ENCODE results near the gene PDE8B.

PDE8B gene

GRCh38 chr5:77389746-77390145, 179.3 kb downstream of the PDE8B start:
- Histone ChIP-seq H3K27me3 (ENCODE audit: insufficient read depth, insufficient read length) (no peaks in the 10 kb centered on the region), H3K9me3 (ENCODE audit: insufficient read depth, low read length) (no peaks in the 10 kb centered on the region), H3K4me1 (ENCODE audit: insufficient read depth, insufficient read length) (no peaks in the 10 kb centered on the region), H3K9ac (ENCODE audit: insufficient read length, low read depth) (no peak overlapping the region), H3K4me3 (ENCODE audit: insufficient read length, low read depth) (no peak overlapping the region), H3K36me3 (ENCODE audit: insufficient read depth, insufficient read length, low read length) (no peaks in the 10 kb centered on the region)
- TF ChIP-seq SUZ12 (IDR thresholded peaks at IDR 0.05; ENCODE audit: extremely low read depth, insufficient read depth, insufficient read length) (no peak), YY1 (IDR thresholded peaks at IDR 0.05; ENCODE audit: insufficient read depth, insufficient read length) (no peak), ZNF274 (IDR thresholded peaks at IDR 0.05; ENCODE audit: low read depth, low read length) (no peak)
- DNase-seq (ENCODE audit: low read depth, low spot score): no peak

- Histone ChIP-seq H3K9me3 (ENCODE audit: insufficient read depth, low read length) (no peaks in the 10 kb centered on the region), H3K4me1 (ENCODE audit: insufficient read depth, insufficient read length) (no peaks in the 10 kb centered on the region), H3K4me3 (ENCODE audit: insufficient read length, low read depth) (no peak overlapping the region), H3K9ac (ENCODE audit: insufficient read length, low read depth) (no peak overlapping the region), H3K27me3 (ENCODE audit: insufficient read depth, insufficient read length) (no peaks in the 10 kb centered on the region), H3K36me3 (ENCODE audit: insufficient read depth, insufficient read length, low read length) (no peaks in the 10 kb centered on the region)
- TF ChIP-seq SUZ12 (IDR thresholded peaks at IDR 0.05; ENCODE audit: extremely low read depth, insufficient read depth, insufficient read length) (no peak), YY1 (IDR thresholded peaks at IDR 0.05; ENCODE audit: insufficient read depth, insufficient read length) (no peak), ZNF274 (IDR thresholded peaks at IDR 0.05; ENCODE audit: low read depth, low read length) (no peak)
- no peak for DNase-seq (ENCODE audit: low read depth, low spot score)
Measured at GRCh38 chr5:77390221-77390620, 179.7 kb downstream of the PDE8B start.

- H3K4me1 ChIP-seq (ENCODE audit: insufficient read depth, insufficient read length): no peaks in the 10 kb centered on the region
- H3K9ac ChIP-seq (ENCODE audit: insufficient read length, low read depth): no peak overlapping the region
- H3K36me3 ChIP-seq (ENCODE audit: insufficient read depth, insufficient read length, low read length): no peaks in the 10 kb centered on the region
- H3K4me3 ChIP-seq (ENCODE audit: insufficient read length, low read depth): no peak overlapping the region
- no peak for DNase-seq (ENCODE audit: low read depth, low spot score)
- TF ChIP-seq ZNF274 (IDR thresholded peaks at IDR 0.05; ENCODE audit: low read depth, low read length) (no peak), YY1 (IDR thresholded peaks at IDR 0.05; ENCODE audit: insufficient read depth, insufficient read length) (no peak), SUZ12 (IDR thresholded peaks at IDR 0.05; ENCODE audit: extremely low read depth, insufficient read depth, insufficient read length) (no peak)
- H3K27me3 ChIP-seq (ENCODE audit: insufficient read depth, insufficient read length): no peaks in the 10 kb centered on the region
- no peaks in the 10 kb centered on the region for H3K9me3 ChIP-seq (ENCODE audit: insufficient read depth, low read length)
Measured at GRCh38 chr5:77390795-77391194, 180.3 kb downstream of the PDE8B start.

- H3K36me3 ChIP-seq (ENCODE audit: insufficient read depth, insufficient read length, low read length): no peaks in the 10 kb centered on the region
- TF ChIP-seq YY1 (IDR thresholded peaks at IDR 0.05; ENCODE audit: insufficient read depth, insufficient read length) (no peak), SUZ12 (IDR thresholded peaks at IDR 0.05; ENCODE audit: extremely low read depth, insufficient read depth, insufficient read length) (no peak), ZNF274 (IDR thresholded peaks at IDR 0.05; ENCODE audit: low read depth, low read length) (no peak)
Measured at GRCh38 chr5:77391240-77391765, 180.8 kb downstream of the PDE8B start.

GRCh38 chr5:77394064-77394715, 183.7 kb downstream of the PDE8B start:
- H3K27me3 ChIP-seq (ENCODE audit: insufficient read depth, insufficient read length): no peaks in the 10 kb centered on the region
- no peaks in the 10 kb centered on the region for H3K4me1 ChIP-seq (ENCODE audit: insufficient read depth, insufficient read length)
- no peak for DNase-seq (ENCODE audit: low read depth, low spot score)
- no peak for TF ChIP-seq ZNF274 (IDR thresholded peaks at IDR 0.05; ENCODE audit: low read depth, low read length)
- TF ChIP-seq YY1 (IDR thresholded peaks at IDR 0.05; ENCODE audit: insufficient read depth, insufficient read length): no peak
- TF ChIP-seq SUZ12 (IDR thresholded peaks at IDR 0.05; ENCODE audit: extremely low read depth, insufficient read depth, insufficient read length): no peak
- no peak overlapping the region for H3K4me3 ChIP-seq (ENCODE audit: insufficient read length, low read depth)
- no peak overlapping the region for H3K9ac ChIP-seq (ENCODE audit: insufficient read length, low read depth)
- no peaks in the 10 kb centered on the region for H3K36me3 ChIP-seq (ENCODE audit: insufficient read depth, insufficient read length, low read length)
- no peaks in the 10 kb centered on the region for H3K9me3 ChIP-seq (ENCODE audit: insufficient read depth, low read length)

More at GRCh38 chr5:77391240-77391765, 180.8 kb downstream of the PDE8B start:
- no peak for DNase-seq (ENCODE audit: low read depth, low spot score)
- no peak overlapping the region for H3K9ac ChIP-seq (ENCODE audit: insufficient read length, low read depth)
- H3K4me3 ChIP-seq (ENCODE audit: insufficient read length, low read depth): no peak overlapping the region
- H3K9me3 ChIP-seq (ENCODE audit: insufficient read depth, low read length): no peaks in the 10 kb centered on the region
- no peaks in the 10 kb centered on the region for H3K27me3 ChIP-seq (ENCODE audit: insufficient read depth, insufficient read length)
- no peaks in the 10 kb centered on the region for H3K4me1 ChIP-seq (ENCODE audit: insufficient read depth, insufficient read length)

GRCh38 chr5:77396017-77396416, 185.5 kb downstream of the PDE8B start:
- Histone ChIP-seq H3K9ac (ENCODE audit: insufficient read length, low read depth) (no peak overlapping the region), H3K4me3 (ENCODE audit: insufficient read length, low read depth) (no peak overlapping the region), H3K27me3 (ENCODE audit: insufficient read depth, insufficient read length) (no peaks in the 10 kb centered on the region), H3K36me3 (ENCODE audit: insufficient read depth, insufficient read length, low read length) (no peaks in the 10 kb centered on the region), H3K9me3 (ENCODE audit: insufficient read depth, low read length) (no peaks in the 10 kb centered on the region), H3K4me1 (ENCODE audit: insufficient read depth, insufficient read length) (no peaks in the 10 kb centered on the region)
- no peak for DNase-seq (ENCODE audit: low read depth, low spot score)
- TF ChIP-seq ZNF274 (IDR thresholded peaks at IDR 0.05; ENCODE audit: low read depth, low read length): no peak
- no peak for TF ChIP-seq SUZ12 (IDR thresholded peaks at IDR 0.05; ENCODE audit: extremely low read depth, insufficient read depth, insufficient read length)
- no peak for TF ChIP-seq YY1 (IDR thresholded peaks at IDR 0.05; ENCODE audit: insufficient read depth, insufficient read length)

- H3K4me1 ChIP-seq (ENCODE audit: insufficient read depth, insufficient read length): no peaks in the 10 kb centered on the region
- no peaks in the 10 kb centered on the region for H3K27me3 ChIP-seq (ENCODE audit: insufficient read depth, insufficient read length)
- H3K4me3 ChIP-seq (ENCODE audit: insufficient read length, low read depth): no peak overlapping the region
- H3K36me3 ChIP-seq (ENCODE audit: insufficient read depth, insufficient read length, low read length): no peaks in the 10 kb centered on the region
- H3K9me3 ChIP-seq (ENCODE audit: insufficient read depth, low read length): no peaks in the 10 kb centered on the region
- DNase-seq (ENCODE audit: low read depth, low spot score): no peak
- no peak for TF ChIP-seq SUZ12 (IDR thresholded peaks at IDR 0.05; ENCODE audit: extremely low read depth, insufficient read depth, insufficient read length)
- TF ChIP-seq YY1 (IDR thresholded peaks at IDR 0.05; ENCODE audit: insufficient read depth, insufficient read length): no peak
- TF ChIP-seq ZNF274 (IDR thresholded peaks at IDR 0.05; ENCODE audit: low read depth, low read length): no peak
- no peak overlapping the region for H3K9ac ChIP-seq (ENCODE audit: insufficient read length, low read depth)
Measured at GRCh38 chr5:77397686-77398292, 187.3 kb downstream of the PDE8B start.

All from NT2/D1 (cell line).